WTC11 (cell line): ENCODE results near the gene PTTG1IP2. TPM values are rescaled to one million over a fixed set of nuclear protein-coding genes. Genes with fewer than 3 reads are reported as not detected.

ENCODE experiments used
- ATAC-seq: fragments of 200-7000 bp; cut with Tn5 transposase; 2 replicates; pipeline ENCODE4 v1.10.0; 2021; ENCODE audit warnings: mild to moderate bottlenecking, moderate library complexity
- CTCF ChIA-PET: fragments of 300-600 bp; sonication (Branson Sonifier 250); formaldehyde crosslinking; loops from one replicate; lab custom pipeline; 2021; ENCODE audit warnings: antibody characterized with exemption; lab: Charles Lee
- POLR2A ChIA-PET: fragments of 350-600 bp; sonication (Branson Sonifier 250); formaldehyde crosslinking; loops from one replicate; lab custom pipeline; 2021; ENCODE audit warnings: antibody characterized with exemption; lab: Charles Lee
- DNase-seq: peaks from one replicate; pipeline ENCODE4 v3.0.0; 2021; ENCODE audit warnings: low spot score
- H3K27ac Mint-ChIP-seq: 2 replicates; pipeline ENCODE4 v1.8.0; 2021; ENCODE audit warnings: mixed read lengths
- H3K27me3 Mint-ChIP-seq: 2 replicates; pipeline ENCODE4 v1.8.0; 2021; ENCODE audit warnings: low read depth, mild to moderate bottlenecking, moderate library complexity, mixed read lengths
- H3K36me3 Mint-ChIP-seq: 2 replicates; pipeline ENCODE4 v1.8.0; 2021; ENCODE audit warnings: mixed read lengths
- H3K4me1 Mint-ChIP-seq: 2 replicates; pipeline ENCODE4 v1.8.0; 2022; ENCODE audit warnings: mixed read lengths
- H3K4me3 Mint-ChIP-seq: 2 replicates; pipeline ENCODE4 v1.8.0; 2021; ENCODE audit warnings: mild to moderate bottlenecking, moderate library complexity, mixed read lengths
- H3K9me3 Mint-ChIP-seq: 2 replicates; pipeline ENCODE4 v1.8.0; 2021; ENCODE audit warnings: mixed read lengths
- ATF3 ChIP-seq: sonication (generic); formaldehyde crosslinking; conservative IDR thresholded peaks from 2 replicates; pipeline ENCODE4 v1.8.1; 2022; ENCODE audit warnings: mild to moderate bottlenecking, missing genetic modification reagents
- CBFB ChIP-seq: sonication (generic); formaldehyde crosslinking; IDR thresholded peaks from 2 replicates; pipeline ENCODE4 v1.8.1; 2022; ENCODE audit warnings: mild to moderate bottlenecking, low read depth, missing genetic modification reagents
- CREB1 ChIP-seq: sonication (generic); formaldehyde crosslinking; IDR thresholded peaks from 2 replicates; pipeline ENCODE4 v1.8.0; 2023; ENCODE audit warnings: mild to moderate bottlenecking, missing genetic modification reagents
- CREM ChIP-seq: sonication (generic); formaldehyde crosslinking; IDR thresholded peaks from 2 replicates; pipeline ENCODE4 v1.8.1; 2022; ENCODE audit warnings: mild to moderate bottlenecking, missing genetic modification reagents, moderate library complexity
- E2F1 ChIP-seq: sonication (generic); formaldehyde crosslinking; IDR thresholded peaks from 2 replicates; pipeline ENCODE4 v1.8.0; 2022; ENCODE audit warnings: mild to moderate bottlenecking, missing genetic modification reagents
- E2F4 ChIP-seq: sonication (generic); formaldehyde crosslinking; IDR thresholded peaks from 2 replicates; pipeline ENCODE4 v1.8.1; 2022; ENCODE audit warnings: low read depth, mild to moderate bottlenecking, moderate library complexity, missing genetic modification reagents, borderline replicate concordance
- ELF4 ChIP-seq: sonication (generic); formaldehyde crosslinking; IDR thresholded peaks from 2 replicates; pipeline ENCODE4 v1.8.1; 2022; ENCODE audit warnings: low read depth, mild to moderate bottlenecking, moderate library complexity, missing genetic modification reagents
- EMX1 ChIP-seq: fragments of 250-450 bp; sonication (Bioruptor Pico); IDR thresholded peaks from 2 replicates; pipeline ENCODE4 v1.8.0; 2021; ENCODE audit warnings: mild to moderate bottlenecking
- FOXP4 ChIP-seq: sonication (generic); formaldehyde crosslinking; IDR thresholded peaks from 2 replicates; pipeline ENCODE4 v1.8.0; 2022; ENCODE audit warnings: mild to moderate bottlenecking, missing genetic modification reagents
- GRHL2 ChIP-seq: fragments of 250-450 bp; sonication (Bioruptor Pico); IDR thresholded peaks from 2 replicates; pipeline ENCODE4 v1.8.0; 2022; ENCODE audit warnings: mild to moderate bottlenecking, moderate library complexity; ENCODE audit not compliant: insufficient replicate concordance, severe bottlenecking
- HMGA2 ChIP-seq: fragments of 250-450 bp; sonication (Bioruptor Pico); IDR thresholded peaks from 2 replicates; pipeline ENCODE4 v1.4.0; 2021; ENCODE audit warnings: mild to moderate bottlenecking, moderate library complexity
- MXD4 ChIP-seq: fragments of 250-450 bp; sonication (Bioruptor Pico); IDR thresholded peaks from 2 replicates; pipeline ENCODE4 v1.8.0; 2021; ENCODE audit warnings: mild to moderate bottlenecking, moderate library complexity, borderline replicate concordance
- NFATC4 ChIP-seq: fragments of 250-450 bp; sonication (Bioruptor Pico); IDR thresholded peaks from 2 replicates; pipeline ENCODE4 v1.9.0; 2021; ENCODE audit warnings: mild to moderate bottlenecking
- NFE2L1 ChIP-seq: sonication (generic); formaldehyde crosslinking; IDR thresholded peaks from 2 replicates; pipeline ENCODE4 v1.8.1; 2023; ENCODE audit warnings: missing genetic modification reagents
- PREB ChIP-seq: sonication (generic); formaldehyde crosslinking; IDR thresholded peaks from 2 replicates; pipeline ENCODE4 v1.8.1; 2022; ENCODE audit warnings: mild to moderate bottlenecking, missing genetic modification reagents, moderate library complexity, borderline replicate concordance
- SMAD3 ChIP-seq: sonication (generic); formaldehyde crosslinking; IDR thresholded peaks from 2 replicates; pipeline ENCODE4 v1.8.0; 2022; ENCODE audit warnings: missing genetic modification reagents, mild to moderate bottlenecking, borderline replicate concordance
- STAT6 ChIP-seq: sonication (generic); formaldehyde crosslinking; conservative IDR thresholded peaks from 2 replicates; pipeline ENCODE4 v1.8.1; 2023; ENCODE audit warnings: mild to moderate bottlenecking, low read depth, missing genetic modification reagents, moderate library complexity
- TCF7 ChIP-seq: sonication (generic); formaldehyde crosslinking; IDR thresholded peaks from 2 replicates; pipeline ENCODE4 v1.8.0; 2022; ENCODE audit warnings: mild to moderate bottlenecking, low read depth, missing genetic modification reagents, moderate library complexity
- ZNF219 ChIP-seq: sonication (generic); formaldehyde crosslinking; IDR thresholded peaks from 2 replicates; pipeline ENCODE4 v1.8.0; 2023; ENCODE audit warnings: missing genetic modification reagents, mild to moderate bottlenecking, borderline replicate concordance
- ZNF317 ChIP-seq: sonication (generic); formaldehyde crosslinking; IDR thresholded peaks from 2 replicates; pipeline ENCODE4 v1.8.1; 2023; ENCODE audit warnings: low read depth, mild to moderate bottlenecking, moderate library complexity, missing genetic modification reagents, borderline replicate concordance
- ZNF512 ChIP-seq: sonication (generic); formaldehyde crosslinking; IDR thresholded peaks from 2 replicates; pipeline ENCODE4 v1.8.1; 2022; ENCODE audit warnings: missing genetic modification reagents, borderline replicate concordance
- ZNF671 ChIP-seq: fragments of 250-450 bp; sonication (Bioruptor Pico); IDR thresholded peaks from 2 replicates; pipeline ENCODE4 v1.8.0; 2021; ENCODE audit warnings: mild to moderate bottlenecking
- total RNA-seq: library from RNA; stranded (reverse); gene quantifications from 3 replicates; pipeline ENCODE4 v1.2.3, GENCODE V29; 2021

Gene PTTG1IP2
- total RNA-seq, 1 experiment from 2014 or later = not detected

GRCh38 chr7:90487808-90488207 is 18.4 kb downstream of the PTTG1IP2 start:
- CTCF ChIA-PET = no interaction called here
- H3K9me3 Mint-ChIP-seq = no peaks in the 10 kb centered on the region
- H3K27me3 Mint-ChIP-seq = peaks cover 2% of the 10 kb centered on the region; the same call in 1 of the 2 replicates
- no peak for TF ChIP-seq TCF7 (CRISPR knock-in tag)
- no peak for TF ChIP-seq CREB1 (CRISPR knock-in tag)
- no peak for TF ChIP-seq ATF3
- no peak for TF ChIP-seq NFATC4 (CRISPR knock-in tag)
- no peak for TF ChIP-seq EMX1 (CRISPR knock-in tag)
- TF ChIP-seq CBFB (CRISPR knock-in tag) = no peak
- TF ChIP-seq NFE2L1 (CRISPR knock-in tag) = no peak
- TF ChIP-seq E2F4 (CRISPR knock-in tag) = no peak
- TF ChIP-seq HMGA2 (CRISPR knock-in tag) = no peak
- no peak for TF ChIP-seq ELF4
- TF ChIP-seq ZNF219 = no peak
- TF ChIP-seq ZNF512 (CRISPR knock-in tag) = no peak
- H3K36me3 Mint-ChIP-seq = no peaks in the 10 kb centered on the region
- H3K4me3 Mint-ChIP-seq = no peak overlapping the region
- H3K27ac Mint-ChIP-seq = no peak overlapping the region
- DNase-seq = no peak
- H3K4me1 Mint-ChIP-seq = no peaks in the 10 kb centered on the region
- POLR2A ChIA-PET = no interaction called here
- no peak for ATAC-seq

GRCh38 chr7:90488220-90488619 is 18.8 kb downstream of the PTTG1IP2 start:
- no peaks in the 10 kb centered on the region for H3K9me3 Mint-ChIP-seq
- H3K4me1 Mint-ChIP-seq = no peaks in the 10 kb centered on the region
- ATAC-seq (no peak), DNase-seq (no peak)
- no peak overlapping the region for H3K4me3 Mint-ChIP-seq
- peaks cover 2% of the 10 kb centered on the region; the same call in 1 of the 2 replicates for H3K27me3 Mint-ChIP-seq
- H3K27ac Mint-ChIP-seq = no peak overlapping the region
- CTCF ChIA-PET = no interaction called here
- H3K36me3 Mint-ChIP-seq = no peaks in the 10 kb centered on the region
- POLR2A ChIA-PET = no interaction called here
- no peak for TF ChIP-seq ZNF317 (CRISPR knock-in tag)
- TF ChIP-seq STAT6 (CRISPR knock-in tag) = no peak
- TF ChIP-seq CREM (CRISPR knock-in tag) = no peak
- no peak for TF ChIP-seq NFE2L1 (CRISPR knock-in tag)
- TF ChIP-seq ZNF219 = no peak
- no peak for TF ChIP-seq CREB1 (CRISPR knock-in tag)
- no peak for TF ChIP-seq PREB (CRISPR knock-in tag)
- TF ChIP-seq FOXP4 = no peak
- TF ChIP-seq SMAD3 (CRISPR knock-in tag) = no peak
- TF ChIP-seq ZNF671 (CRISPR knock-in tag) = no peak
- TF ChIP-seq GRHL2 (CRISPR knock-in tag) = no peak
- TF ChIP-seq E2F1 (CRISPR knock-in tag) = no peak
- TF ChIP-seq NFATC4 (CRISPR knock-in tag) = no peak
- no peak for TF ChIP-seq CBFB (CRISPR knock-in tag)
- TF ChIP-seq MXD4 (CRISPR knock-in tag) = no peak
